ENCODE data around the gene R3HCC1L. TPM values are rescaled to one million over a fixed set of nuclear protein-coding genes. Genes with fewer than 3 reads are reported as not detected.
A peak's percentile ranks its signal among the peaks of the same experiment; 100 is the strongest.

The R3HCC1L gene
- 6.7 TPM for total RNA-seq

GRCh38 chr10:98134431-98135221 is at the start of gene R3HCC1L:
Gene R3HCC1L (plus strand): TSS chr10:98134657. CDS start chr10:98208115, 73,458 bp downstream.
- peak; percentile 86 to 93 (median 91) for DNase-seq (ENCODE audit: low read depth in 2 of 3, low spot score in 2 of 3)

GRCh38 chr10:98085238-98085637 is 49.2 kb upstream of the R3HCC1L start:
- no peak for DNase-seq (ENCODE audit: low read depth in 2 of 3, low spot score in 2 of 3)

- peak in 1 of 3 donors; percentile 4 for DNase-seq (ENCODE audit: low read depth in 2 of 3, low spot score in 2 of 3)
Observed at GRCh38 chr10:98086837-98087708, 47.4 kb upstream of the R3HCC1L start.

GRCh38 chr10:98088186-98088971 is 46.1 kb upstream of the R3HCC1L start:
- no peak for DNase-seq (ENCODE audit: low read depth in 2 of 3, low spot score in 2 of 3)

- DNase-seq (ENCODE audit: low read depth in 2 of 3, low spot score in 2 of 3): peak in 2 of 3 donors; percentile 19 to 56
Observed at GRCh38 chr10:98090822-98091221, 43.6 kb upstream of the R3HCC1L start.

GRCh38 chr10:98096316-98096715 is 38.1 kb upstream of the R3HCC1L start:
- DNase-seq (ENCODE audit: low read depth in 2 of 3, low spot score in 2 of 3): no peak

GRCh38 chr10:98096731-98097130 is 37.7 kb upstream of the R3HCC1L start:
- DNase-seq (ENCODE audit: low read depth in 2 of 3, low spot score in 2 of 3): no peak

- DNase-seq (ENCODE audit: low read depth in 2 of 3, low spot score in 2 of 3): no peak
Observed at GRCh38 chr10:98097175-98097574, 37.3 kb upstream of the R3HCC1L start.

- DNase-seq (ENCODE audit: low read depth in 2 of 3, low spot score in 2 of 3): no peak
Observed at GRCh38 chr10:98097616-98098015, 36.8 kb upstream of the R3HCC1L start.

GRCh38 chr10:98098247-98098646 is 36.2 kb upstream of the R3HCC1L start:
- DNase-seq (ENCODE audit: low read depth in 2 of 3, low spot score in 2 of 3): no peak

GRCh38 chr10:98100476-98100875 is 34.0 kb upstream of the R3HCC1L start:
- no peak for DNase-seq (ENCODE audit: low read depth in 2 of 3, low spot score in 2 of 3)

GRCh38 chr10:98101366-98101765 is 33.1 kb upstream of the R3HCC1L start:
- DNase-seq (ENCODE audit: low read depth in 2 of 3, low spot score in 2 of 3): no peak

- no peak for DNase-seq (ENCODE audit: low read depth in 2 of 3, low spot score in 2 of 3)
Observed at GRCh38 chr10:98104125-98104524, 30.3 kb upstream of the R3HCC1L start.

- no peak for DNase-seq (ENCODE audit: low read depth in 2 of 3, low spot score in 2 of 3)
Observed at GRCh38 chr10:98106531-98106930, 27.9 kb upstream of the R3HCC1L start.

- DNase-seq (ENCODE audit: low read depth in 2 of 3, low spot score in 2 of 3): no peak
Observed at GRCh38 chr10:98107644-98108430, 26.6 kb upstream of the R3HCC1L start.

- no peak for DNase-seq (ENCODE audit: low read depth in 2 of 3, low spot score in 2 of 3)
Observed at GRCh38 chr10:98110356-98110755, 24.1 kb upstream of the R3HCC1L start.

- DNase-seq (ENCODE audit: low read depth in 2 of 3, low spot score in 2 of 3): no peak
Observed at GRCh38 chr10:98115031-98115787, 19.2 kb upstream of the R3HCC1L start.

- no peak for DNase-seq (ENCODE audit: low read depth in 2 of 3, low spot score in 2 of 3)
Observed at GRCh38 chr10:98119891-98120290, 14.6 kb upstream of the R3HCC1L start.

GRCh38 chr10:98125940-98126631 is 8.4 kb upstream of the R3HCC1L start:
- no peak for DNase-seq (ENCODE audit: low read depth in 2 of 3, low spot score in 2 of 3)

All from hematopoietic multipotent progenitor cell (in vitro differentiated cells).